HG03045 (cell line): ENCODE results near the gene CLIC5.

Experiments
- ATAC-seq: cut with Tn5 transposase; IDR thresholded peaks from one replicate; pipeline ENCODE4 v1.9.1; 2021; ENCODE audit warnings: mild to moderate bottlenecking, moderate library complexity; ENCODE audit not compliant: unreplicated experiment

Gene CLIC5

GRCh38 chr6:46015119-46015968, at the start of gene CLIC5:
Gene CLIC5 (minus strand): TSS chr6:46015860. CDS start chr6:46015542, 318 bp downstream.
- ATAC-seq = no peak

GRCh38 chr6:46062991-46063390, 47.3 kb upstream of the CLIC5 start:
- no peak for ATAC-seq

DNA sequence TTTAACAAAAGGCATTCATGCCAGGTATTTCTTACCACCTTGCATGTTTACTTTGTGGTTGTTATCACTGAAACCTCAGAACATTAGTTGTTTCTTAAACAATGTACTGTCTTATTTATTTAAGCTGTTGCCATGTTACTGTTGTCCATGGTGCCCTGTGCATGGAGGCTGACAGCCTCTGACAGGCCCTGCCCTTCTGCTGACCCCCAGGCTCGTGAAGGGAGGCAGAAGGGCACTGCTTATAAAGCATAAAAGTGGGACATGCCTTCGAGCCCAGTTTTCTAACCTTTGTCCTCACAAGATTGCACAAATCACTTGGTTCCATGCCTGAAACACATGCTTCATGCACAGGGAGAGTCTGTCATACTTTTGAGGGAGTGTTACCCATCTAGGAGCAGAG, 46.7 kb upstream of the CLIC5 start:
- ATAC-seq = no peak

DNA sequence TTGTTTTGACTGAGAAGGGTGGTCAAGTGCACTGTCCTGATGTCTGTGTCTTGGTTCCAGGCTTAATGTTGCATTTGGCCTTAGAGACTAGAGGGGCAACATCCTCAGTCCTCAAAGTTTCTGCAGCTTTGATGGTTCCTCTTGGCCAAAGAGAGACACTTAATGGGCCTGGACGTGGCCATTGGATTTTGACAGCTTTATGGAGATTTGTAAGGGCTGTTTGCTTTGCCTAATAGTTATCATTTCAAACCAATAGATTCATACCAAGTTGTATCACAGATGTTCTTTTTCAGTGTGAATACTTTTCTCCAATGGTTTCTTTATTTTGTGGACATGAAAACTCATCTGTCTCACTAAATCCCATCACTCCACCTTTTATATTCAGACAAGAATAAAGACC, 45.8 kb upstream of the CLIC5 start:
- ATAC-seq = no peak

GRCh38 chr6:46059608-46060007, 43.9 kb upstream of the CLIC5 start:
- no peak for ATAC-seq

- ATAC-seq = no peak
Measured at GRCh38 chr6:46058951-46059350, 43.3 kb upstream of the CLIC5 start.

- ATAC-seq = no peak
Measured at GRCh38 chr6:46057792-46058191, 42.1 kb upstream of the CLIC5 start.

- no peak for ATAC-seq
Measured at GRCh38 chr6:46056906-46057529, 41.4 kb upstream of the CLIC5 start.

DNA sequence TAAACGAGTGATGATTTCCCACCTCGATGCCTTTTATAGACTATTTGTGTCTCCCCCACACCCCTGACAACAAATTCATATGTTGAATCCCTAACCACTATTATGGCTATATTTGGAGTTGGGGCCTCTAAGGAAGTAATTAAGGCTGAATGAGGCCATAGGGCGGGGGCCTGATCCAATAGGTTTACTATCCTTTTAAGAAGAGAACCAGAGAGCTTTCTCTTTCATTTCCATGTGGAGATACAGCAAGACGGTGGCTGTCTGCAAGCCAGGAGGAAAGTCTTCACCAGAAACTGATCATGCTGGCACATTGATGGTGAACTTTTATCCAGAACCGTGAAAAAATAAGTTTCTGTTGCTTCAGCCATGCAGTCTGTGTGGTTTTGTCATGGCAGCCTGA, 38.9 kb upstream of the CLIC5 start:
- ATAC-seq = no peak

GRCh38 chr6:46053039-46053933, 37.6 kb upstream of the CLIC5 start:
- no peak for ATAC-seq

GRCh38 chr6:46052479-46052878, 36.8 kb upstream of the CLIC5 start:
- no peak for ATAC-seq

- no peak for ATAC-seq
Measured at GRCh38 chr6:46051962-46052361, 36.3 kb upstream of the CLIC5 start.

- ATAC-seq = no peak
Measured at GRCh38 chr6:46050845-46051405, 35.3 kb upstream of the CLIC5 start.

GRCh38 chr6:46048646-46049297, 33.1 kb upstream of the CLIC5 start:
- ATAC-seq = no peak

- no peak for ATAC-seq
Measured at GRCh38 chr6:46046558-46047174, 31.0 kb upstream of the CLIC5 start.

DNA sequence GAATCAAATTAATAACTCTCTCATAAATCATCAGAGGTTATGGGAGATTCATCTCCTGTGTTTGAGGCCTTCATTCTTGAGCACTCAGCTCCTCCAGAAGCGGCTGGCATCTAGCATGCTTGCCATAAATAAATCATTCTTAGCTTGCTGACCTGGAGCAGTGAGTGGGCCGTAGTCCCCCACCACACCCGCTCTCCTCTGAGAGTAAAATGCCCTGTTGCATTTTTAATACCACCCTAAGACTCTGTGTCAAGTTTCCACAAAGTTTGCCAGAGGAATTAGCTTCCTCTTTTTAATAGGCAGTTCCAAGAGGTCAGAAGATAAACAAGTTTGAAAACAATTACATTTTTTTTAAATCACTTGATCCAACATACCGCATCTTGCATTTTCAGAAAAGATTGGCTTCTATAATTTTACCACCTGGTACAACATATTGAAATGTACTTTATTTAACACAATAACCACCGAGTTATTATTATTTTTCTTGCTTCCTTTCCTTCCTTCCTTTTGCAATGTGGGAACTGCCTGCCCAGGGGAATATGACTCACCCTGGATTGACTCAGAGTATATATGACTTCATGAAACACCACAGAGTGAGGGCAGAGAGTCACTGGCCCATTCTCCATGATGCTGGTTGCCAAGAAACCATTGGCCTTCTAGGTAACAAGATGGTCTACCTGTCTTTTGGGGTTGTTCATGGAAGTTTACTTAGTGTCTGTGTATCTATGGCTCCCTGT, 29.4 kb upstream of the CLIC5 start:
- ATAC-seq = no peak

- ATAC-seq = no peak
Measured at GRCh38 chr6:46042355-46042999, 26.8 kb upstream of the CLIC5 start.

GRCh38 chr6:46040288-46040687, 24.6 kb upstream of the CLIC5 start:
- ATAC-seq = no peak

DNA sequence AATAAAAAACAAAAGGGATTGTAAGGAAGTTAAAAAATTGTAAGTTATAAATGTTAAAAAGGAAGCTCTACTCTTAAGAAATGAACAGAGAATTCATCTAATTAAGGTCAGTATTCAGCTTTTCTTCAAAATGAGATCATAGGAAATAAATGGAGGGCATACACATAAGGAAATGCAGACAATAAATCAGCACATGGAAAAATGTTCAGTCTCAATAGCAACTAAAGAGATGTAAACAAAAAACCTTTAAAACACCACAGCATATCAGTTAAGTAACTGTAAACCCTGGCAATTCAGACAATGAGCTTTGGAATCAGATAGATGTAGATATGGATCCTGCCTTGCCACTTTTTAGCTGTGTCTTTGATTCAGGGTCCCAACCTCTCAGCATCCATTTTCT, 24.0 kb upstream of the CLIC5 start:
- ATAC-seq = no peak
